ENCODE data around the gene TICRR. TPM values are rescaled to one million over a fixed set of nuclear protein-coding genes. Genes with fewer than 3 reads are reported as not detected.

TICRR gene
- total RNA-seq, 1 experiment from 2014 or later, result 23.6 TPM

- ChIA-PET CTCF (no interaction called here), POLR2A (ENCODE audit: unreplicated experiment) (no interaction called here)
- BruUV-seq (replicated peaks), result no TSS peak
These were observed 66.8 kb downstream of the TICRR start for GRCh38 chr15:89642106-89642505.

GRCh38 chr15:89645680-89646079, 70.4 kb downstream of the TICRR start:
- intact Hi-C loops (cut with micrococcal nuclease; ENCODE audit: unreplicated experiment), result no loop called here
- H3K9me2 ChIP-seq (ENCODE audit: insufficient read depth), result no peaks in the 10 kb centered on the region
- TF ChIP-seq EZH2 (IDR thresholded peaks at IDR 0.05; ENCODE audit: low read depth), result no peak
- TF ChIP-seq CTCF (conservative IDR thresholded peaks at IDR 0.05), result no peak
- no peaks in the 10 kb centered on the region for H3K4me1 ChIP-seq (replicated peaks; ENCODE audit: insufficient read depth)
- no peak overlapping the region for H3K4me2 ChIP-seq
- ChIA-PET POLR2A (ENCODE audit: unreplicated experiment) (no interaction called here), CTCF (interaction anchor here (0.6 kb wide), 1 partner anchor 45 kb away, joined by 14 read pairs; no protein-coding TSS in a partner anchor)
- peaks cover 7% of the 10 kb centered on the region; the same call in 1 of the 2 replicates for H3F3A ChIP-seq (ENCODE audit: insufficient read depth, low read depth)
- no peaks in the 10 kb centered on the region for H3K79me2 ChIP-seq (ENCODE audit: low read depth)
- peaks cover 17% of the 10 kb centered on the region; the same call in 1 of the 2 replicates for H3K36me3 ChIP-seq (ENCODE audit: low read depth)
- H3K27me3 ChIP-seq (ENCODE audit: insufficient read depth, low read depth), result no peaks in the 10 kb centered on the region
- H4K20me1 ChIP-seq (ENCODE audit: insufficient read depth), result no peaks in the 10 kb centered on the region
- H3K9me3 ChIP-seq (ENCODE audit: insufficient read depth, low read depth), result no peaks in the 10 kb centered on the region
- no TSS peak for BruUV-seq (replicated peaks)
- H2AFZ ChIP-seq, result no peak overlapping the region
- H3K4me3 ChIP-seq, result no peak overlapping the region
- DNase-seq, result no peak
- H3K27ac ChIP-seq, result no peak overlapping the region

More at GRCh38 chr15:89642106-89642505, 66.8 kb downstream of the TICRR start:
- Histone ChIP-seq H3K9me2 (ENCODE audit: insufficient read depth) (no peaks in the 10 kb centered on the region), H3F3A (ENCODE audit: insufficient read depth, low read depth) (no peaks in the 10 kb centered on the region; the same call in 1 of the 2 replicates), H3K27me3 (ENCODE audit: insufficient read depth, low read depth) (no peaks in the 10 kb centered on the region), H3K9me3 (ENCODE audit: insufficient read depth, low read depth) (no peaks in the 10 kb centered on the region), H3K4me2 (no peak overlapping the region), H3K36me3 (ENCODE audit: low read depth) (peaks cover 16% of the 10 kb centered on the region; the same call in 1 of the 2 replicates), H4K20me1 (ENCODE audit: insufficient read depth) (no peaks in the 10 kb centered on the region), H3K4me3 (no peak overlapping the region), H3K27ac (no peak overlapping the region), H3K4me1 (replicated peaks; ENCODE audit: insufficient read depth) (no peaks in the 10 kb centered on the region), H2AFZ (no peak overlapping the region), H3K79me2 (ENCODE audit: low read depth) (no peaks in the 10 kb centered on the region)
- no peak for TF ChIP-seq CTCF (conservative IDR thresholded peaks at IDR 0.05)
- TF ChIP-seq EZH2 (IDR thresholded peaks at IDR 0.05; ENCODE audit: low read depth), result no peak
- no peak for DNase-seq
- intact Hi-C loops (cut with micrococcal nuclease; ENCODE audit: unreplicated experiment), result no loop called here

- DNase-seq, result no peak
- no peaks in the 10 kb centered on the region for H4K20me1 ChIP-seq (ENCODE audit: insufficient read depth)
- H3F3A ChIP-seq (ENCODE audit: insufficient read depth, low read depth), result peaks cover 7% of the 10 kb centered on the region; the same call in 1 of the 2 replicates
- BruUV-seq (replicated peaks), result no TSS peak
- no peak for TF ChIP-seq EZH2 (IDR thresholded peaks at IDR 0.05; ENCODE audit: low read depth)
- no peak for TF ChIP-seq CTCF (conservative IDR thresholded peaks at IDR 0.05)
- CTCF ChIA-PET, result interaction anchor here (0.6 kb wide), 1 partner anchor 45 kb away, joined by 14 read pairs; no protein-coding TSS in a partner anchor
- H3K27me3 ChIP-seq (ENCODE audit: insufficient read depth, low read depth), result no peaks in the 10 kb centered on the region
- POLR2A ChIA-PET (ENCODE audit: unreplicated experiment), result no interaction called here
- peaks cover 22% of the 10 kb centered on the region; the same call in 1 of the 2 replicates for H3K36me3 ChIP-seq (ENCODE audit: low read depth)
- H3K9me3 ChIP-seq (ENCODE audit: insufficient read depth, low read depth), result no peaks in the 10 kb centered on the region
- H3K27ac ChIP-seq, result no peak overlapping the region
- H2AFZ ChIP-seq, result no peak overlapping the region
- H3K79me2 ChIP-seq (ENCODE audit: low read depth), result no peaks in the 10 kb centered on the region
- no peak overlapping the region for H3K4me3 ChIP-seq
- no peak overlapping the region for H3K4me2 ChIP-seq
- intact Hi-C loops (cut with micrococcal nuclease; ENCODE audit: unreplicated experiment), result loop anchor here (1.0 kb wide), 2 partner anchors 48 to 242 kb away; no protein-coding TSS in a partner anchor
- H3K4me1 ChIP-seq (replicated peaks; ENCODE audit: insufficient read depth), result no peaks in the 10 kb centered on the region
- no peaks in the 10 kb centered on the region for H3K9me2 ChIP-seq (ENCODE audit: insufficient read depth)
These were observed 71.3 kb downstream of the TICRR start for GRCh38 chr15:89646416-89647141.
